Hematopoietic multipotent progenitor cell treated with erythropoietin and hydrocortisone succinate and interleukin-3 and kit ligand, for 4 days (in vitro differentiated cells): ENCODE measurements around the gene MYBPC3.
"Not testable (repeated sequence)": the region's sequence is repeated elsewhere in the genome, so short reads cannot be mapped to it uniquely, and the experiment has no call there.

Experiments
- DNase-seq: peaks from one replicate; pipeline ENCODE4 v3.0.0-alpha.2; 2015

MYBPC3 gene

DNA sequence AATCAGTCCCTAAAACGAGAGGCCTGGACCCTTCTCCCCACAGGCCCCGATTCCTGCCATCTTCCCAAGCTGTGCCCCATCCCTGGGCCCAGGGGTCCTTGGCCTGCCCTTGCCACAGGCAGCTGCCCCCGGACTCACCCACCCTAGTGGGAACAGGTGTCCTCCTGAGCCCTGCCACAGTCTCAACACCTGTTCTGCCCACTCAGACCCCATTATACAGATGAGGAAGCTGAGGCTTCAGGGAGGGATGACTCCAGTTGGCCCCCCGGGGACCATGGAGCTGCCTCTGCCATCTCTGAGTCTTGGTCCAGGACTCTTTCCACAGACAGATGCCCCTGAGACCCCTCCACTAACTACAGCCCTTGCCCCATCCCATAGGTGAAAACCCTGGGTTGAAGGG lies 15.9 kb downstream of the MYBPC3 start:
- no peak for DNase-seq

GRCh38 chr11:47335733-47336132 lies 16.8 kb downstream of the MYBPC3 start:
- no peak for DNase-seq

- DNase-seq = not testable (repeated sequence)
Observed at GRCh38 chr11:47334699-47335411, 17.6 kb downstream of the MYBPC3 start.

- DNase-seq = no peak
Observed at GRCh38 chr11:47333886-47334443, 18.5 kb downstream of the MYBPC3 start.

DNA sequence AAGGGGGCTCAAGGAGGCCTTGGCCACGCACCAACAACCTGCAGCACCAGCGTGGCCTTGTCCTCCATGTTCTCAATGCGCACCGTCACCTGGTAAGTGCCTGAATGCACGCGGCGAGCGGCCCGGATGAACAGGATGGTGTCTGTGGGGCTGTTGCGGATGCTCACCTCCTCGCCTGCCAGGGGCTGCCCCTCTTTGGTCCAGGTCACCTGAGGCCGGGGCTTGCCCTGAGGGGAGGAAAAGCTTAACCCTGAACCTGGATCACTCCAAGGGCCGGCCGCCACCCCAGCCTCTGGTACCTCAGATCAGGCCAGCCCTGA lies 19.0 kb downstream of the MYBPC3 start:
- DNase-seq = no peak

GRCh38 chr11:47332791-47333525 lies 19.5 kb downstream of the MYBPC3 start:
- DNase-seq = no peak

GRCh38 chr11:47332303-47332711 lies 20.2 kb downstream of the MYBPC3 start:
- DNase-seq = no peak

DNA sequence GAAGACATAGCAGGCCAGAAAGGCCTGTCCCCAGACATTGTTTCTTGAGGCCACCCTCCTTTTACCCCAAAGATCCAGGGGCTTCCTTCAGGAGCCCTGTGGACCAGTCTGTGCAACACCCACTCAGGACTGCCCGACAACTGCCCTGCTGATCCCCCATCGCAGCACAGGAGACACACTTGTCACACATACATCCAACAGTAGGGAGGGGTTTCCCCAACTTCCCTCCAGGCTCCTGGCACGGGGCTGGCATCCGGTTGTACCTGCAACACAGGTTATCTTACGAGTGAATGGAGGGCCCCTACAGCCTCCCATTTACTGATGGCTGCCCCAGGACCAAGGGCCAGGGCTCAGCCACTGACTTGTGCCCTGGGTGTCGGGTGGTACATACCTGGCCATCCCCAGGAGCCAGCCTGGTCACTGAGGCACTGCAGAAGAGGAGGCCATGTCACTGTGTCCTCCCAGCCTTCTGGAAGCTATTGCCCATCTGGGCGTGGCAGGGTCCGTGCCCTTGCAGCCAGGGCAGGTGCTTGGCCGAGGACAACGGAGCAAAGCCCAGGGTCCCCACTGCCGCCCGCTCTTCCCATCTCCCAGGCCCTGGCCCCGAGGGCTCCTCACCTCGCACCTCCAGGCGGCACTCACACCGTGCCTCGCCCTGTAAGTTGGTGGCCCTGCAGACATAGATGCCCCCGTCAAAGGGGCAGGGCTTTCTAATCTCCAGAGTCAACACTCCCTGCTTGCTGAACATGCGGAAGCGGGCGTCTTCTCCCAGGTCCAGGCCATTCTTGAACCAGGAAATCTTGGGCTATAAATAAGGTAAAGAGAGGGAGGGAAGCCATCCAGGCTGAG lies 20.8 kb downstream of the MYBPC3 start:
- no peak for DNase-seq

DNA sequence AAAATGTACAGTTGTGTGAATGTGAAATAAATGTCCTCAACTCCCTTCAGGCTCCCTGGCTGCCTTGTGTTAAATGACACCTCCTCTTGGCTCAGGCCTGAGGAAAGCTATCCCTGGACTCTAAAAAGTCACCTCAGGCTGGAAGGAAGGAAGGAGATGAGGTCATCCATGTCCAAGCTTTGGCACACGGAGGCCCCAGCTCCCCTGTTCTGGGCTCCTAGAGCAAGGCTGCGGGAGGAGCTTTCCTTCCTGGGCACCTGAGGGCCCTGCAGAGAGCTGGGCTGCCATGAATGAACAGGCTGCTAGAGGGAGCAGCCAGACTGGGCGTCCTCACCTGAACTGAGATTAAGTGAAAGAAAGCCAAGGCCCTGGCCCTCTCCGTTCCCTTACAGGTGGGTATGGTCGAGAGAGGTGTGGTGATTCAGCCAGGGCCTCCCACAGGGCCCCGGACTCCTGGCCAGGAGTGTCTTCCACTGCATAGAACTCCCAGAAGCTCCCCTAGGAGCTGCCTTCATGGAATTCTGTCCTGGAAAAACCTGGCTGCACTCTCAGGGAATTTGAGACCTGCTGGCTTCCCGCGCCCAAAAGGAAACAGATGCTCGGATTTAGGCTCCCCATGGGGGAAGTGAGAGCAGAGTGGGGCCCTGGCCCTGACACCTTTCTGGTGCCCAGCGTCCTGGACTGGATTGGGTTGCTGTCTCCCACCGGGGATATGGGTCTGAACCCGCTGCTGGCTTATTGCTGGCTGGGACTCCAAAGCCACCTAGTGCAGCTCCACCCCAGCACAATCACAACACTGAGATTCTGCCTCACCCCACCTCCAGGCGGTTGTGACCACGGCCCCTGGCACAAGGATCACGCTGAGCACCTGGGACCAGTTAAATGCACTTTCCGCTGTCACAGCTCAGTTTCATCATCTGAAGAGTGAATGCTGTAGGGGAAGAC lies 22.2 kb downstream of the MYBPC3 start:
- DNase-seq = no peak

GRCh38 chr11:47329431-47329986 lies 23.0 kb downstream of the MYBPC3 start:
- DNase-seq = no peak

GRCh38 chr11:47328449-47329390 lies 23.8 kb downstream of the MYBPC3 start:
- DNase-seq = no peak

- no peak for DNase-seq
Observed at GRCh38 chr11:47327949-47328348, 24.6 kb downstream of the MYBPC3 start.

DNA sequence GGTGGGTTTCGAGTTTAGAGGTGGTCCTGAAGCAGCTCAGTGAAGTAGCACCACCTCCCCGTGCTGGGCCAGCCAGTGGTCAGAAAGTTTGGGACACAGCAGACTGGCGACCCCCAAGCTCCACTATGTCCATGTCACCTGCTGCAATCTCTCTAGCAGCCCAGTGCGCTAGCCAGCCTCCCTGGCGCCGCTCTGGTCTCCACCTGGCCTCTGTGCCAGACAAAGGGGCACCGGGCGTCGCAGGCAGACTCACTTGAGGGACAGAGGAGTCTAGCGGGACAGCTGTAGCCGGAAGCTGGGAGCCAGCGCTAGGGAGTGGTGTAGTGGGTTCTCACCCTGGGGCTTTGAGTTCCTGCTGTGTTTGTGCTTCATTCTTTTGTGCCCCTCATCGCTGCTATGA lies 25.5 kb downstream of the MYBPC3 start:
- no peak for DNase-seq

DNA sequence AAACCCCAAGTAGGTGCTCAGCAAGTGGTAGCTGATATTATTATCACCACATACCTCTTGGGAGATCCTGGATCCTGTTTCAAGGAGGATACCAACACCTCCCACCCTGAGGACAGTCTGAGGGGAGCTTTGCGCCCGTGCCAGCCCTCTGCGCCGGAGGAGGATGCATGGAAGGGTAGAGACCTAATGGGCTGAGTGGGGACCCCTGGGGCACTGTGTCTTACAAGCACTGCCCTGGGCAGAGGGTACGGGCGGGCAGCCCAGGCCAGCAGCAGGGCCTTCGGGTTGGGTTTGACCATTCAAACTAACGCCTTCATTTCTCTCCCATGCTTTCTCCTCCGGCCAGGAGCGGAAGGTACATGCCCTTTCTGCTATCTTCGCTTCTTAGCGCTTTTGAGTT lies 26.3 kb downstream of the MYBPC3 start:
- DNase-seq = no peak

- peak; percentile 94 for DNase-seq
Observed at GRCh38 chr11:47325271-47326041, 27.0 kb downstream of the MYBPC3 start.

- no peak for DNase-seq
Observed at GRCh38 chr11:47324520-47324919, 28.0 kb downstream of the MYBPC3 start.

- DNase-seq = no peak
Observed at GRCh38 chr11:47318166-47318565, 34.3 kb downstream of the MYBPC3 start.

DNA sequence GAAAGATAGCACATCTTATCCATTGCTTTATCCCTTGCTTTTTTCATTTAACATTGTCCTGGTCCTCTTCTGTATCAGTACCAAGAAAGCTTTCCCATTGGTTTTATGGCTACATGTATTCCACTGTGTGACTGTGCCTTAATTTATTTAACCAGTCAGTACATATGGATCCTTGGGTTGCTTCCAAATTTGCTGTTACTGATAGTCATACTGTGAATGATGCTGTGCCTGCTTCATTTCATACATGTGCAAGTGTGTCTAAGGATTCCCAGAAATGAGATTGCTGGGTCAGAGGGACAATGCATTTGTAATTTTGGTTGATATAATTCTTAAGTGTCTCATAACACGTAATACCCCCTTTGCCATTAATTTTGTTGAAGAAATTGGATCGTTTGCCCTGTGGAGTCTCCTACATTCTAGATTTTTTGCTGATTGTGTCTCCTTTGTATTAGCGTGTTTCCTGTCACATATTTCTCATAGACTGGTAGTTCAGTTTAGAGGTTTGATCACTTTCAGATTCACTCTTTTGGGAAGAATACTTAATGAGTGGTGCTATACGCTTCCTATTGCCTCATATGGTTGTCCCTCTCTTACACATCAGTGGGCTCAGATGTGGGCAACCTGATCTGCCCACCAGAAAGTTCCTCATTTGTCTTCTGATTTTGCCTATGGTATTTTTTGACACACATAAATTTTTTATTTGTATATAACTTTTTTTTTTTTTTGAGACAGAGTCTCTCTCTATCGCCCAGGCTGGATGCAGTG lies 35.3 kb downstream of the MYBPC3 start:
- no peak for DNase-seq

DNA sequence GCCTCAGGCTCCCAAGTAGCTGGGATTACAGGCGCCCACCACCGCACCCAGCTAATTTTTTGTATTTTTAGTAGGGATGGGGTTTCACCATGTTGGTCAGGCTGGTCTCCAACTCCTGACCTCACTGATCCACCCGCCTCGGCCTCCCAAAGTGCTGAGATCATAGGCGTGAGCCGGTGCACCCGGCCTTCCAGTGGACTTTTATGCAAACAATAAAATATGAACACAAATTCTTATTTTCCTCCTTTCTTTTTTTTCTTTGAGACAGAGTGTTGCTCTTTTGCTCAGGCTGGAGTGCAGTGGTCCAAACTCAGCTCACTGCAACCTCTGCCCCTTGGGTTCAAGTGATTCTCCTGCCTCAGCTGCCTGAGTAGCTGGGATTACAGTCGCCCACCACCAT lies 36.0 kb downstream of the MYBPC3 start:
- not testable (repeated sequence) for DNase-seq
